PC-3 (cell line): ENCODE data around the gene SHROOM3. TPM values are rescaled to one million over a fixed set of nuclear protein-coding genes. Genes with fewer than 3 reads are reported as not detected.

Experiments used
- ATAC-seq: fragments of 200-7000 bp; cut with Tn5 transposase; 2 replicates; pipeline ENCODE4 v1.9.1; 2020; ENCODE audit warnings: mild to moderate bottlenecking, moderate library complexity
- BruUV-seq: library from RNA; stranded (reverse); fragments of 400-500 nt; replicated peaks from 2 replicates; lab custom pipeline; 2021; lab: Mats Ljungman, UMichigan
- CTCF ChIA-PET: fragments of 300-600 bp; sonication (Branson Sonifier 250); formaldehyde crosslinking; loops from one replicate; lab custom pipeline; 2022; ENCODE audit warnings: antibody characterized with exemption; lab: Charles Lee
- POLR2A ChIA-PET: fragments of 300-600 bp; sonication (Branson Sonifier 250); formaldehyde crosslinking; loops from one replicate; lab custom pipeline; 2022; ENCODE audit warnings: antibody characterized with exemption; ENCODE audit not compliant: unreplicated experiment; lab: Charles Lee
- DNase-seq: peaks from one replicate; pipeline ENCODE4 v3.0.0-alpha.2; 2015
- H2AFZ ChIP-seq: fragments of 300-600 bp; sonication (generic); 2 replicates; pipeline ENCODE4 v1.6.0; 2016; ENCODE audit warnings: antibody characterized with exemption, low read length
- H3F3A ChIP-seq: fragments of 300-600 bp; sonication (generic); one replicate; pipeline ENCODE4 v1.6.0; 2017; ENCODE audit warnings: antibody characterized with exemption, low read length, control low read depth, mild to moderate bottlenecking; ENCODE audit not compliant: unreplicated experiment
- H3K27ac ChIP-seq: fragments of 300-600 bp; sonication (generic); 2 replicates; pipeline ENCODE4 v1.5.1; 2016; ENCODE audit warnings: mild to moderate bottlenecking, low read length
- H3K27me3 ChIP-seq: fragments of 300-600 bp; sonication (generic); 2 replicates; pipeline ENCODE4 v1.6.1; 2016; ENCODE audit warnings: low read length, mixed read lengths
- H3K36me3 ChIP-seq: fragments of 300-600 bp; sonication (generic); 2 replicates; pipeline ENCODE4 v1.6.1; 2016; ENCODE audit warnings: low read depth, mixed run types, low read length, mixed read lengths
- H3K4me1 ChIP-seq: fragments of 300-600 bp; sonication (generic); 2 replicates; pipeline ENCODE4 v1.5.1; 2016; ENCODE audit warnings: low read length; ENCODE audit not compliant: insufficient read depth
- H3K4me2 ChIP-seq: fragments of 300-600 bp; sonication (generic); 2 replicates; pipeline ENCODE4 v1.6.0; 2016; ENCODE audit warnings: low read length
- H3K4me3 ChIP-seq: fragments of 300-600 bp; sonication (generic); 2 replicates; pipeline ENCODE4 v1.5.1; 2016; ENCODE audit warnings: mild to moderate bottlenecking, low read length, mixed read lengths
- H3K79me2 ChIP-seq: fragments of 300-600 bp; sonication (generic); 2 replicates; pipeline ENCODE4 v1.6.1; 2017; ENCODE audit warnings: low read length, mixed read lengths
- H3K9ac ChIP-seq: fragments of 300-600 bp; sonication (generic); 2 replicates; pipeline ENCODE4 v1.6.0; 2016; ENCODE audit warnings: mild to moderate bottlenecking, low read length
- H3K9me2 ChIP-seq: fragments of 300-600 bp; sonication (generic); replicated peaks from 2 replicates; pipeline ENCODE4 v1.6.1; 2016; ENCODE audit warnings: mixed run types, low read length, mixed read lengths
- H3K9me3 ChIP-seq: fragments of 300-600 bp; sonication (generic); 2 replicates; pipeline ENCODE4 v1.6.1; 2016; ENCODE audit warnings: low read length, mixed read lengths
- H4K20me1 ChIP-seq: fragments of 300-600 bp; sonication (generic); 2 replicates; pipeline ENCODE4 v1.6.1; 2016; ENCODE audit warnings: low read length, mixed read lengths
- EZH2 ChIP-seq: fragments of 300-600 bp; sonication (generic); IDR thresholded peaks from one replicate; pipeline ENCODE4 v1.6.1; 2017; ENCODE audit warnings: antibody characterized with exemption, mild to moderate bottlenecking, low read length; ENCODE audit not compliant: unreplicated experiment
- EZH2phosphoT487 ChIP-seq: fragments of 300-600 bp; sonication (generic); IDR thresholded peaks from 2 replicates; pipeline ENCODE4 v1.6.1; 2018; ENCODE audit warnings: mild to moderate bottlenecking, antibody characterized with exemption, low read length, borderline replicate concordance
- intact Hi-C: fragments of 100-400 bp; cut with micrococcal nuclease; formaldehyde crosslinking; loops from 2 replicates; pipeline ENCODE4 v1.9.0; 2023
- total RNA-seq: library from RNA; depleted of rRNA; stranded (reverse); fragments of >200 nt; gene quantifications from 2 replicates; pipeline ENCODE4 v1.2.3, GENCODE V29; 2014
- TF ChIP-seq, protein P1 (sequence below): fragments of 300-600 bp; sonication (generic); conservative IDR thresholded peaks from 2 replicates; pipeline ENCODE4 v1.5.1; 2017; ENCODE audit warnings: antibody characterized with exemption, low read depth, mild to moderate bottlenecking, low read length

Gene SHROOM3
- total RNA-seq, 1 experiment from 2014 or later = 27.8 TPM

DNA sequence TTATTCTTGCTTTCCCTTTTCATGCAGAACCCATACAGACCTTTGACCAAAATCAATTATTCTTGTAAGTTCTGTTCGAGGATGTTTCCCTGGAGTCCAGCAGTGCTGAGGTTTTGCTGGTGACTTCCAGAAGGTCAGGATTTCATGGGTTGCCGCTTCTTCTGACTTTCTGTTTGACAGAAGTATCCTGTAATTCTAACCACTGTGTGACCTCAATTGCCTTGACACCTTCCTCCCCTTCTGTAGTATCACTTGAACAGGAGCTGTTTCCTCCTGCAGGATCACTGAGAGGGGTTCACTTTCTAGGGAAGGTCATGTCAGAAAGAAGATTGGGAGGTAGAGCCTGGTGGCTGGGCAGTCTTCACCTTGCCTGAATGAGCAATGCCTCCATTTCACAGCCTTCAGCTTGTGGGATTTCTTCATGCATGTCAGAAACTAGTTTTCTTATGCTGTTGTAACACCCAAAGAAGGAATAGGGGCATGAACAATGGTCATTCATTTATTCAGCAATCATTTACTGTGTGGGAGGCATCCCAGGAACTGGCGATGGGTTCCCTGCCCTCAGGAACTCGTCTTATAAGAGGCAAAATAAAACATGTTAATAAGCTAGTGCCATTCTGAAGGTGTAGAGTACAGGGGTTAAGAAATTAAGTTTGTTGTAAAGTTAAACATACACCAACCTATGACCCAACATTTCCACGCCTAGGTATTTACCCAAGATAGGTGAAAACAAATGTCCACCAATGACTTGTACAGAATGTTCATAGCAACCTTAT, 257.0 kb downstream of the SHROOM3 start:
- intact Hi-C loops = loop anchor here (2.0 to 5.0 kb wide), 3 partner anchors 40 to 105 kb away; no protein-coding TSS in a partner anchor

DNA sequence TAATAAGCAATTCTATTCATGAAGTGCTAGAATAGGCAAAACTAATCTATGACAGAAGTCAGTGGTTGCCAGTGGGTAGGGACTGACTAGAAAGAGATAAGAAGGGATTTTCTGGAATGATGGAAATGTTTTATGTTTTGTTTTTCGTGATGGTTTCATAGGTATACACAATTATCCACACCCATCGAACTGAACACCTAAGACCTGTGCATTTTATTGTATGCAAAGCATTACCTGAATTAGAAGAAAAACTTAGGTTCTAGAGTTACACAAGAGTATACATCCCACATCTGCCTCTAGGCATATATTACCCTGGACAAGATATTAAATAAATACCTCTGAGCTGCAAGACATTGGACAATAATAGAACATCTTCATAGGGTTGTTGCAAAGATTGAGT, 257.7 kb downstream of the SHROOM3 start:
- POLR2A ChIA-PET = no interaction called here
- CTCF ChIA-PET = no interaction called here
- no peak overlapping the region for H3K27ac ChIP-seq
- no peak for DNase-seq
- H3K9ac ChIP-seq = no peak overlapping the region
- H3K4me2 ChIP-seq = no peak overlapping the region
- H4K20me1 ChIP-seq = no peaks in the 10 kb centered on the region
- H3K79me2 ChIP-seq = peaks cover 90% of the 10 kb centered on the region
- H3K9me2 ChIP-seq = no peaks in the 10 kb centered on the region
- H3K36me3 ChIP-seq = no peaks in the 10 kb centered on the region
- H3F3A ChIP-seq = no peaks in the 10 kb centered on the region
- H3K4me1 ChIP-seq = peaks cover 58% of the 10 kb centered on the region
- no peaks in the 10 kb centered on the region for H3K9me3 ChIP-seq
- no peak for ATAC-seq
- BruUV-seq = no TSS peak
- intact Hi-C loops = loop anchor here (5.0 kb wide), 2 partner anchors 40 to 105 kb away; no protein-coding TSS in a partner anchor
- TF ChIP-seq, protein P1, sequence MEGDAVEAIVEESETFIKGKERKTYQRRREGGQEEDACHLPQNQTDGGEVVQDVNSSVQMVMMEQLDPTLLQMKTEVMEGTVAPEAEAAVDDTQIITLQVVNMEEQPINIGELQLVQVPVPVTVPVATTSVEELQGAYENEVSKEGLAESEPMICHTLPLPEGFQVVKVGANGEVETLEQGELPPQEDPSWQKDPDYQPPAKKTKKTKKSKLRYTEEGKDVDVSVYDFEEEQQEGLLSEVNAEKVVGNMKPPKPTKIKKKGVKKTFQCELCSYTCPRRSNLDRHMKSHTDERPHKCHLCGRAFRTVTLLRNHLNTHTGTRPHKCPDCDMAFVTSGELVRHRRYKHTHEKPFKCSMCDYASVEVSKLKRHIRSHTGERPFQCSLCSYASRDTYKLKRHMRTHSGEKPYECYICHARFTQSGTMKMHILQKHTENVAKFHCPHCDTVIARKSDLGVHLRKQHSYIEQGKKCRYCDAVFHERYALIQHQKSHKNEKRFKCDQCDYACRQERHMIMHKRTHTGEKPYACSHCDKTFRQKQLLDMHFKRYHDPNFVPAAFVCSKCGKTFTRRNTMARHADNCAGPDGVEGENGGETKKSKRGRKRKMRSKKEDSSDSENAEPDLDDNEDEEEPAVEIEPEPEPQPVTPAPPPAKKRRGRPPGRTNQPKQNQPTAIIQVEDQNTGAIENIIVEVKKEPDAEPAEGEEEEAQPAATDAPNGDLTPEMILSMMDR = no peak
- TF ChIP-seq EZH2 (no peak), EZH2phosphoT487 (no peak)
- H3K27me3 ChIP-seq = no peaks in the 10 kb centered on the region
- H2AFZ ChIP-seq = no peak overlapping the region
- H3K4me3 ChIP-seq = no peak overlapping the region

More for the DNA sequence above, 257.0 kb downstream of the SHROOM3 start:
- ChIA-PET POLR2A (no interaction called here), CTCF (no interaction called here)
- no peak overlapping the region for H3K27ac ChIP-seq
- peaks cover 82% of the 10 kb centered on the region for H3K79me2 ChIP-seq
- TF ChIP-seq EZH2 = no peak
- TF ChIP-seq EZH2phosphoT487 = no peak
- TF ChIP-seq, protein P1 = no peak
- no TSS peak for BruUV-seq
- H4K20me1 ChIP-seq = no peaks in the 10 kb centered on the region
- no peaks in the 10 kb centered on the region for H3K9me2 ChIP-seq
- H3K4me3 ChIP-seq = no peak overlapping the region
- ATAC-seq = no peak
- H3K36me3 ChIP-seq = no peaks in the 10 kb centered on the region
- H3K9ac ChIP-seq = no peak overlapping the region
- no peak overlapping the region for H2AFZ ChIP-seq
- no peaks in the 10 kb centered on the region for H3F3A ChIP-seq
- H3K4me1 ChIP-seq = peaks cover 59% of the 10 kb centered on the region
- no peaks in the 10 kb centered on the region for H3K27me3 ChIP-seq
- no peak for DNase-seq
- H3K4me2 ChIP-seq = peak overlapping the region; percentile 84
- no peaks in the 10 kb centered on the region for H3K9me3 ChIP-seq

DNA sequence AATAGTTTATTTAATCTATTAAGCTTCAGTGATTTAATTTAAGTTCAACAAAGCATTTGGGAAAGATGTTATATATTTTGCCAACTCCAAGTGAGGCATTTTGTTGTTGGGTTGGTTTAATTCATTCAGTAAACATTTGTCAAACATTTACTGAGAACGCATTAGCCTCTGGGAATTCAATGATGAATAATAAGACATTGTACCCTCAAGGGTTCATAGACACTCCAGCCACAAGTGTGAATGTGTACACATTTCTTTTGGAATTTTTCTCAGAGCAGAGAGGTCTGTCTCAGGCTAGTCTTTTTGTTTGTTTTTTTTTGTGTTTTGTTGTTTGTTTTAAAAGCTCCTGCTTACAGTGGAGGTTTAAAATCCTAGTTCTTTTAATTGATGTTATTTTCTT, 259.0 kb downstream of the SHROOM3 start:
- DNase-seq (peak; percentile 52), ATAC-seq (peak; percentile 16)
- Histone ChIP-seq H3K4me1 (peaks cover 50% of the 10 kb centered on the region), H3K36me3 (no peaks in the 10 kb centered on the region), H3K4me3 (no peak overlapping the region; the same call in 1 of the 2 replicates), H3F3A (no peaks in the 10 kb centered on the region), H3K27me3 (no peaks in the 10 kb centered on the region), H3K9me3 (no peaks in the 10 kb centered on the region), H3K79me2 (peaks cover 96% of the 10 kb centered on the region), H2AFZ (no peak overlapping the region), H3K27ac (peak overlapping the region; percentile 73), H3K9me2 (no peaks in the 10 kb centered on the region), H3K4me2 (peak overlapping the region; percentile 64), H4K20me1 (no peaks in the 10 kb centered on the region), H3K9ac (0 out of 2 replicates have a peak overlapping the region, but pooled peaks have one; percentile 28)
- POLR2A ChIA-PET = no interaction called here
- no TSS peak for BruUV-seq
- CTCF ChIA-PET = no interaction called here
- intact Hi-C loops = loop anchor here (5.0 kb wide), 2 partner anchors 38 to 107 kb away; no protein-coding TSS in a partner anchor
- TF ChIP-seq, protein P1 = no peak
- no peak for TF ChIP-seq EZH2phosphoT487
- no peak for TF ChIP-seq EZH2
